ENCODE measurements around the gene MPP3.

Gene MPP3

GRCh38 chr17:43771463-43771862 lies 61.5 kb downstream of the MPP3 start:
- H3K4me3 ChIP-seq (ENCODE audit: low read depth, low read length) = no peak overlapping the region
- no peak for TF ChIP-seq CTCF (IDR thresholded peaks at IDR 0.05; ENCODE audit: borderline replicate concordance, insufficient read depth, low read depth, low read length)

GRCh38 chr17:43770957-43771356 lies 62.0 kb downstream of the MPP3 start:
- TF ChIP-seq CTCF (IDR thresholded peaks at IDR 0.05; ENCODE audit: borderline replicate concordance, insufficient read depth, low read depth, low read length) = no peak
- H3K4me3 ChIP-seq (ENCODE audit: low read depth, low read length) = no peak overlapping the region

- no peak overlapping the region for H3K4me3 ChIP-seq (ENCODE audit: low read depth, low read length)
- no peak for TF ChIP-seq CTCF (IDR thresholded peaks at IDR 0.05; ENCODE audit: borderline replicate concordance, insufficient read depth, low read depth, low read length)
Observed at GRCh38 chr17:43769859-43770258, 63.1 kb downstream of the MPP3 start.

GRCh38 chr17:43769426-43769825 lies 63.5 kb downstream of the MPP3 start:
- no peak for TF ChIP-seq CTCF (IDR thresholded peaks at IDR 0.05; ENCODE audit: borderline replicate concordance, insufficient read depth, low read depth, low read length)
- no peak overlapping the region for H3K4me3 ChIP-seq (ENCODE audit: low read depth, low read length)

GRCh38 chr17:43768943-43769342 lies 64.0 kb downstream of the MPP3 start:
- no peak overlapping the region for H3K4me3 ChIP-seq (ENCODE audit: low read depth, low read length)
- TF ChIP-seq CTCF (IDR thresholded peaks at IDR 0.05; ENCODE audit: borderline replicate concordance, insufficient read depth, low read depth, low read length) = no peak

- no peak overlapping the region for H3K4me3 ChIP-seq (ENCODE audit: low read depth, low read length)
- TF ChIP-seq CTCF (IDR thresholded peaks at IDR 0.05; ENCODE audit: borderline replicate concordance, insufficient read depth, low read depth, low read length) = no peak
Observed at GRCh38 chr17:43768382-43768781, 64.6 kb downstream of the MPP3 start.

GRCh38 chr17:43767713-43768059 lies 65.3 kb downstream of the MPP3 start:
- H3K4me3 ChIP-seq (ENCODE audit: low read depth, low read length) = no peak overlapping the region
- no peak for TF ChIP-seq CTCF (IDR thresholded peaks at IDR 0.05; ENCODE audit: borderline replicate concordance, insufficient read depth, low read depth, low read length)

All from GM12875 (cell line).